Astrocyte of the spinal cord (primary cell): ENCODE measurements around the gene OR51D1.

Source experiments
- DNase-seq: peaks from one replicate; pipeline ENCODE4 v3.0.0; 2011; ENCODE audit warnings: low read depth, low spot score
- H3K4me3 ChIP-seq: 2 replicates; pipeline ENCODE4 v1.5.1; 2011; ENCODE audit warnings: low read depth, mild to moderate bottlenecking, low read length, moderate library complexity
- in situ Hi-C: cut with HindIII; loops from 2 replicates; pipeline ENCODE4 v1.10.0; 2017; ENCODE audit warnings: low sequenced_read_pairs
- TF ChIP-seq, protein P1 (sequence below): IDR thresholded peaks from 2 replicates; pipeline ENCODE4 v1.5.1; 2012; ENCODE audit warnings: low read depth, mild to moderate bottlenecking, low read length, inconsistent platforms

OR51D1 gene

DNA sequence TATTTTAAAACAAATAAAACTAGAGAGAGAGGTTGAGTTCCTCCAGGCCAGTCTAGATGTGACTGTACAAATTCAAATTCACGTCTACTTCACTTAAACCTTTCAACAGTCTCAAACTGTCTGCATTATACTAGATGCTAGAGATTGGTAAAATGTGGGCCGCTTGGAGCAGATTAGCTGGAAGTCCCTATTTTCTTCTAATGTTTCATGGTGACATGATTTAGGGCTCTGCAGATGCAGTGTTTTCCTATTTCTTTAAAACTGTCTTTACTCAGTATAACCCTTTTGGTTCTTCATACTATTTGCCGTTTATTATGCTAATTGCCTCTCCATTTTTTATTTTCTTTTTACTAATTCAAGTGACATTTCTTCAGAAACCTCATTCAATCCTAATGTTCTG is 26.9 kb downstream of the OR51D1 start:
- DNase-seq = no peak
- no peak overlapping the region for H3K4me3 ChIP-seq
- in situ Hi-C loops = no loop called here

DNA sequence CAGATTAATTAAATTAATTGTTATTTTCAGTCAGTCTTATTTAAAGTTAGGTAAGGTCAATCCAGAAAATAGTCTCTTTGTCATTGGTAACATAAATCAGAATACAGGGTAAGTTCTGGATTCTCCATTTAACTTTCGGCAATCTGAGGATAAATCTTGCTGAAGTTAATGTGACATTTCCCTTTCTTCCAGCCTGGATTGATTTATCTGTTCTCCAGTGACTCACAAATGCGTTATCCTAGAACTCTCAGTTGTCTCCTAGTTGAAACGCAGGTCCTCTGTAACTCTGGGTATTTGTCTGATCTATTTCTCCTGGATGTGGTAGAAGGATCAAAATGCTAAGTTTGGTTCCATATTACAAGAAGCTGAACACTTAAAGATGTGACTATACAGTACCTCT is 27.5 kb downstream of the OR51D1 start:
- DNase-seq = no peak
- in situ Hi-C loops = no loop called here
- H3K4me3 ChIP-seq = no peak overlapping the region
- TF ChIP-seq, protein P1, sequence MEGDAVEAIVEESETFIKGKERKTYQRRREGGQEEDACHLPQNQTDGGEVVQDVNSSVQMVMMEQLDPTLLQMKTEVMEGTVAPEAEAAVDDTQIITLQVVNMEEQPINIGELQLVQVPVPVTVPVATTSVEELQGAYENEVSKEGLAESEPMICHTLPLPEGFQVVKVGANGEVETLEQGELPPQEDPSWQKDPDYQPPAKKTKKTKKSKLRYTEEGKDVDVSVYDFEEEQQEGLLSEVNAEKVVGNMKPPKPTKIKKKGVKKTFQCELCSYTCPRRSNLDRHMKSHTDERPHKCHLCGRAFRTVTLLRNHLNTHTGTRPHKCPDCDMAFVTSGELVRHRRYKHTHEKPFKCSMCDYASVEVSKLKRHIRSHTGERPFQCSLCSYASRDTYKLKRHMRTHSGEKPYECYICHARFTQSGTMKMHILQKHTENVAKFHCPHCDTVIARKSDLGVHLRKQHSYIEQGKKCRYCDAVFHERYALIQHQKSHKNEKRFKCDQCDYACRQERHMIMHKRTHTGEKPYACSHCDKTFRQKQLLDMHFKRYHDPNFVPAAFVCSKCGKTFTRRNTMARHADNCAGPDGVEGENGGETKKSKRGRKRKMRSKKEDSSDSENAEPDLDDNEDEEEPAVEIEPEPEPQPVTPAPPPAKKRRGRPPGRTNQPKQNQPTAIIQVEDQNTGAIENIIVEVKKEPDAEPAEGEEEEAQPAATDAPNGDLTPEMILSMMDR = no peak

More for the DNA sequence above, 26.9 kb downstream of the OR51D1 start:
- TF ChIP-seq, protein P1 = no peak

DNA sequence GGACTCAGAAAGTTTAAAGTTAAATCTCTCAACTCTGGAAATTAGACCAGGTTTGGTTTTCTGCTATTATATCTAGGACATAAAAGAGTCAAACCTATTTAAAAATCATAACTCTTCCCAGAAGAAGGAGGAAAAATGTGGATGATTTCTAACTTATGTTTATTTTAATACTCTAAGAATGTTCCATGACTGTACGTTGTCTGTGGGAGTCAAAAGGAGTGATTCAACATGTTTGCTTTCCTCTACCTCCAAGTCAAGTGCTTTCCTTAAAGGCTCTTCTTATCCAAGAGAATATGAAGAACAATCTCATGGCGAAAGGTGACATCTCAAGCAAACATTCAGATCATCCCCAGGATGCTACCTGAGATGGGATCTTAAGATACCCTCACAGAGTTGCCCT is 28.1 kb downstream of the OR51D1 start:
- H3K4me3 ChIP-seq = no peak overlapping the region
- in situ Hi-C loops = no loop called here
- DNase-seq = peak; percentile 16
- TF ChIP-seq, protein P1 = no peak

DNA sequence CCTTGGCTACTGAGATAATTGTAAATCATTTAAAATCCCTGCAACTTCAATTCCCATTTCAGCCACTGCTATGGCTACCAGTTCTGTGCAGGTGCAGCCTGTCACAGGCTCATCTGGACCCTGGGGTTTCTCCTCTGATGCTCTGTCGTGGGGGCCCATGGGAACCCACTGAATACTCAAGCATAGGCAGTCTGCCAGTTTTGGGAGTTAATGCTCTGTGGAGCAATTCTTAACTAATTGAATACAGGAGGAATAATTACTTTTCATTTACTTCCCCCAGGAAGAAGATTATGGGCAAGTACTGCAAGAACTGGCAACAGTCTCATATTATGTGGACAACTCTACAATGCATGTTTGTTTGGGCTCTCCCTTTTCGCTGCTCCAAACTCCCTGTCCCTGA is 34.5 kb downstream of the OR51D1 start:
- in situ Hi-C loops = no loop called here

DNA sequence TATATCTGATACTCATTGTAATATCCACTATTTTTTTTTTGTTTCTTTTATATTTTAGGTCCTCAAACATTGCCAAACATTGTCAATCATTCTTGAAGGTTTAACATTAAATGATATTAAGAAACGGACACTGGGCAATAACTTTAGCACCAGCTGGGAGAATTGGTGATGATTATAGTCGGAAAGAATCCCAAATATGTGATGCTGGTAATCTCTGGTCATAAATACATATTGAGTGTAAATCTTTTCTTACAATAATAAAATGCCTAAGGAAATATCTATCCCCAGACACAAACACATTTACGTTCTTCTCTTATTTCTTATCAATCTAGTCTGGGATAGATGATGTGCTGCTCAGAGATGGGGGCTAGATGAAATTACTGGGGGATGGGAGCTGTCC is 35.2 kb downstream of the OR51D1 start:
- H3K4me3 ChIP-seq = no peak overlapping the region
- in situ Hi-C loops = no loop called here
- DNase-seq = no peak
- TF ChIP-seq, protein P1 = no peak

More for the DNA sequence above, 34.5 kb downstream of the OR51D1 start:
- TF ChIP-seq, protein P1 = no peak
- DNase-seq = no peak
- H3K4me3 ChIP-seq = no peak overlapping the region

DNA sequence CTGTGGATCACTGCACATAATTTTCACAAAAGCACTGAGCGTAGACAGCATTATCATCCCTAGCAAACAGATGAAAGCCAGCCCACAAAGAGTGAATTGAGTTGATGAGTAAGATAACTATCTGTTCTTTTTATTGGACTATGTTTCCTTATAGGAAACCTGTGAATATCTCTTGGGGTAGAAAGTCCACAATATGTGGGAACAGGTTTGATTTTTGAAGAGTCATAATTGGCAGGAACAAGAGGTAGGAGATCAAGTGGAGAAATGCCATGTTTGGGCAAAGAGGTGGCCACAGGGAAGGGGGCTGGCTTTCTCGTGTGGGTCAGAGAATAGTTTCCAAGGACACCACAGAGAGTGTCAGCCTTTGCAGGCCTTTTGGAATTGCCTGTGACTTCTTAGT is 36.5 kb downstream of the OR51D1 start:
- in situ Hi-C loops = no loop called here
- no peak overlapping the region for H3K4me3 ChIP-seq
- DNase-seq = no peak
- TF ChIP-seq, protein P1 = no peak

DNA sequence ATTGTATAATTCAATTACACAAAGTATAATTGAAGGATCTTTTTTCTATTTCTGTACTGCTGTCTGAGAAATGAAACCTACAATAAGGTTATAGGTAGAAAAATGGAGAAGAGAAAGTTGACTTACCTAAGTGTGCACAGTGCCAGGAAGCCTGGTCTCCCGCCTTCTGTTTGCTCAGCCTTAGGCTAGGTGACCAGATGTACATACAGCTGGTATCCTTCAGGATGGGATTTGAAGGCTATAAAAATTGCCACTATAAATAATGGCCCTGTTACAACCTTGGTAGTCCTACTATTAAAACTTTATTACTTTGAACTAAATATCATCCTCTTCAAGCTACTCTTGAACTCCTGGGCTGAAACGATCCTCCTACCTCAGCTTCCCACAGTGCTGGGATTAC is 40.7 kb downstream of the OR51D1 start:
- no peak overlapping the region for H3K4me3 ChIP-seq
- TF ChIP-seq, protein P1 = no peak
- in situ Hi-C loops = no loop called here
- no peak for DNase-seq
